A204.1 (cell line): ENCODE measurements around the gene CD300LF.

ENCODE experiments used
- FAIRE-seq: peaks from 2 replicates; lab custom pipeline; 2012; peaks lifted over from hg19 to GRCh38; lab: Jason Lieb, UNC

Gene CD300LF

DNA sequence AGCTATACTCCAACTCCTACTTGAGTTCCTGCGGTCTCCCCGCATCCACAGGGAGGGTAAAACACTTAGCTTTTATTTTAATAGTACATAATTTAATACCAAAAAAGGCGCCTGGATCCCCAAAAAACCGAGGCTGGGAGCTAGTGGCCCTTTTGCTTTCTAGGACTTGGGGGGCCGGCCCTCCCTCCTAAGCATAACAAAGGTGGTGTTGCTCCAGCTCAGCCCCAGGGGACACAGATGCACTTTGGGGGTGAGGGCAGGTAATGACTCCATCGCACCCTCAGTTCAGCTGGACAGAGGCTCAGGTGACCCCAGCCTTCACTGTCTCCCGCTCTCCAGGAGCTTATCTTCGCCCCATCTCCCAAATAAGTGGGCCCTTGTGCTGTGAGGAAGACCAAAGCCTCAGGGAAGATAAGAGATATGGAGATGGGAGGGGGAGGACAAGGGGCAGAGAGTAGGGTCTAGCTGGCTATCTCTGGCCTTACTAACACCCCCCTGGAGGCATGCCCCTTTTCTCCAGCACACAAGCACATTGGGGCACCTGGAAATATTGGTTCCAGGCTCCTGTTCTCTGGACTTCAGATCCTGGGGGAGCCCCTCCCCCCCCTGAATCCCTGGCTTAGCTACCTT lies 32.9 kb upstream of the CD300LF start:
- FAIRE-seq: no peak

DNA sequence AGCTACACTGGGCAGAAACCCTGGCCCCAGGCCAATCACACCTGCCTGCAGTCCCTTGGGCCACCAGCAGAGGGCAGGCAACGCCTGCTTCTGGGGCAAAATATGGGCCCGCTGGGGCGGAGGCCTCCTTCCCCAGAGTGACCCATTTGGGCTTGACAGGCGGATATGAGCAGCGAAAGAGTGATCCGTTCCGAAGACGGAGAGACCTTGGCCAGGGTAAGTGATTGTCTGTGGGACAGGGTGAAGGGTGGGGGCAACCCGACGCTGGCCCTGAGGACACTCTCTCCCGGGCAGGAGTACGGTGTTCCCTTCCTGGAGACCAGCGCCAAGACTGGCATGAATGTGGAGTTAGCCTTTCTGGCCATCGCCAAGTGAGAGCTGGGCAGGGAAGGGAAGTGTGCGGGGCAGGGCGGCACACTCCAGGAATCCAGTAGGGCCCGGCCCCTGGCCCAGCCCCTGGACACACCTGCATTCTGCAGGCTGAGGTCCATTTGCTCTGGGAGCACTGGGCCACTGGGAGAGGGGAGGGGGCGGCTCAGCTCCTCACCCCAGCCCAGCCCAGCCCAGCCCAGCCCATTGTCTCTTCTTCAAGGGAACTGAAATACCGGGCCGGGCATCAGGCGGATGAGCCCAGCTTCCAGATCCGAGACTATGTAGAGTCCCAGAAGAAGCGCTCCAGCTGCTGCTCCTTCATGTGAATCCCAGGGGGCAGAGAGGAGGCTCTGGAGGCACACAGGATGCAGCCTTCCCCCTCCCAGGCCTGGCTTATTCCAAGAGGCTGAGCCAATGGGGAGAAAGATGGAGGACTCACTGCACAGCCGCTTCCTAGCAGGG lies 32.2 kb upstream of the CD300LF start:
- FAIRE-seq: no peak

DNA sequence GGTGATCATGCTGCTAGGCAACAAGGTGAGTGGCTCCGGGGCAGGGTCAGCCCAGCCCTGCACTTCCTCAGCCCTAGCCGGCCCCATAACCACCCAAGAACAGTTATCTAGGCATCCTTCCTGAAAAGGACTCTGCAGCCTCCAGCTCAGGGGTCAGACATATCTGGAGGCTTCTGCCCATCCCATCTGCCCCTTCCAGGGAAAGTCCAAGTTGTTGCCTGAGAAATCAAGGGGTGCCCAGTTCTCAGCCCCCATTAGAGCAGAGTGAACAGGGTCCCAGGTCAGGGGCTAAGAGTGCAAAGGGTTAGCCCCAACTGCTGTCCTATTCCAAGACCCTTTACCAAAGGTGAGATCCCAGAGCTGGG lies 31.6 kb upstream of the CD300LF start:
- FAIRE-seq: no peak

DNA sequence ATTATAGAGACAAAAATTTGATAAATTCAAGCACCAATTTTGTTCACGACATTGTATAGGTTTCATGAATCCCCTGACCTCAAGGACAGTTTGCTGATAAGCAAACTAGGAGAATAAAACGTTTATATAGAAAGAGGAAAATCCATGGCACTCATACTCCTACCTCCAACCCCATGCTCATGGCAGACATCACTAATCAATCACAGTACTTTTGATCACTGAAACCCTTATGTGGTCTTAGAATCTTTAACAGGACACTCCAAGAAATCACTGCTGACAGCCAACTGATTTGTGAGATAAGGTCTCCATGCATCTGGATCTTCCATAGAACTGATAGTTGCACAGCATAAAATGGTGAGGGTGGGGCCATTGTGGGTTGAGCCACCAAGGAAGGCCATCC lies 31.0 kb upstream of the CD300LF start:
- no peak for FAIRE-seq

DNA sequence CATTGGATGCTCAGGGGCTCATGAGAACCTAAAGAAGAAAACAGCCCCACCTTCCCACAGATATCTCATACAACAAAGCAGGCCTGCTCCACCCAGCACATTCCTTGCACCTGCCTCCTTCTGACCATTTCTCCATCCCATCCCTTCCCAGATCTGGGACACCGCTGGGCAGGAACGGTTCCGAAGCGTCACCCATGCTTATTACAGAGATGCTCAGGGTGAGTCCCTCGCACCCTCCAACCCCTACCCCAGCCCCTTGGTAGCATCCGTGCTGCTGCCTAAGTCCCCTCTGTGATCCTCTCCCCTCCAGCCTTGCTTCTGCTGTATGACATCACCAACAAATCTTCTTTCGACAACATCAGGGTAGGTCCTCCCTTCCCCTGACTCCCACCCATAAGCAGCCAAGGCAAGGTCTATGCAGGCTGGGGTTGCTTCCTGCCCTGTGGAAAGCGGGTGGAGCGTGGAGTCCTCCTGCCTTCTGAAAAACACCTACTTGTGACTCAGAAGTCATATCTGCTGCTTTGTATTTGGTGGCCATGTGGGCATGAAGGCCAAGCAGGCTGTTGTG lies 30.3 kb upstream of the CD300LF start:
- FAIRE-seq: no peak

DNA sequence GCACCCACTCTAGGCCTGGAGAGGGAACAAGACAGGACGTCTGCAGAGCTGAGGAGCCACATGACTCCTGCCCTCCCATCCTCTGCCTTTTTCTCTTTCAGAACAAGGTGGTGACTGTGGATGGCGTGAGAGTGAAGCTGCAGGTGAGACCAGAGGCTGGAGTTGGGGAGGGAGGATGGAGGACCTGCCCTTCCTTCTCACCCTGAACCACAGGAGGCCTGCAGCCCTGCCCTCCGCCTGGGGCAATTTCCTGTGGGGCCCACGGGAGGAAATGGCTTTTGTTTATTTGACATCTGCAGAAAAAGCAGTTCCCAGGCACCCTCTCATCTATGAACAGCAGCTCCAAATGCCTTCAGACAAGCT lies 29.4 kb upstream of the CD300LF start:
- FAIRE-seq: no peak

DNA sequence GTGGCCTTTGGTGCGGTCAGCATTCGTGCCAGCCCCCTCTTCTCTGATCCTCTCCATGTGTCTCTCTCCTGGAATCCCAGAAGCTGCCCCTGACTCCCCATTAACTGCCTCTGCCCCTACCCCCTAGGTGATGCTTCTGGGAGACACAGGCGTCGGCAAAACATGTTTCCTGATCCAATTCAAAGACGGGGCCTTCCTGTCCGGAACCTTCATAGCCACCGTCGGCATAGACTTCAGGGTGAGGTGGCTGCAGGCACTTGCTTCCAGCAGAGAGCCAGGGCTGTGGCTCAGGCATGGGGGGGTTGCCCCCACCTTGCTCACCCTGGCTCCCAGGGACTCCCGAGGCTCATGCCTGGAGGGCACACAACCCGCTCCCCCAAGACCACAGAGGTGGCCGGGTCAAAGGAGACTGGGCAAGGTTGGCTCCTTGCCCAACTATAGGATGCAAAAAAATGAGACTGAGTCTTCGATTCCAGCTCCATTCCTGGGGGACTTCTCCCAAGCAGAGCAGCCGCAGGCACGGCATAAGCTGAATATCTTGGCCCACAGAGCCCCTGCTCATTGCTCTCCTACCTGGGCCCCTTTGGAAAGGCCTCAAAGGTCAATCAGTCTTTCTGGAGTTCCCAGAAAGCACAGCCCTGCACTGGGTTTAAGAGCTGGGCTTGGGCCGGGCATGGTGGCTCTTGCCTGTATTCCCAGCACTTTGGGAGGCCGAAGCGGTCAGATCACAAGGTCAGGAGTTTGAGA lies 28.1 kb upstream of the CD300LF start:
- no peak for FAIRE-seq

DNA sequence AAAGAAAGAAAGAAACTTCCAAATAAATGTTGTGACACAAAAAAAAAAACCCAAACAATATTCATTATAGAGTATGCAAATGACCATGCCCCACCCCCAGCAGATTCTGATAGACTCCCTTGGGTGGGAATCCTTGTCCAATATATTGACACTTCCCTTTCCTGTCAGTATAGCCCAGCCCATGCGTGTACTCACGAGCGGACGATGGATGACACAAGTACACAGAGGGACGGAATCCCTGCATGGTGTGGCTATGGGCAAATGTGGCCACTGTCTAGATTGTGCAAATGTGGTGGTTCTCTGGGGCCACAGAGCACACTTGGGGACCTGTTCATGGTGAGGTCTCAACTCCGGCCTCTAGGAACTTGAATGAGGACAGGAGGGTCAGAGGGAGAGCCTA lies 27.4 kb upstream of the CD300LF start:
- no peak for FAIRE-seq

DNA sequence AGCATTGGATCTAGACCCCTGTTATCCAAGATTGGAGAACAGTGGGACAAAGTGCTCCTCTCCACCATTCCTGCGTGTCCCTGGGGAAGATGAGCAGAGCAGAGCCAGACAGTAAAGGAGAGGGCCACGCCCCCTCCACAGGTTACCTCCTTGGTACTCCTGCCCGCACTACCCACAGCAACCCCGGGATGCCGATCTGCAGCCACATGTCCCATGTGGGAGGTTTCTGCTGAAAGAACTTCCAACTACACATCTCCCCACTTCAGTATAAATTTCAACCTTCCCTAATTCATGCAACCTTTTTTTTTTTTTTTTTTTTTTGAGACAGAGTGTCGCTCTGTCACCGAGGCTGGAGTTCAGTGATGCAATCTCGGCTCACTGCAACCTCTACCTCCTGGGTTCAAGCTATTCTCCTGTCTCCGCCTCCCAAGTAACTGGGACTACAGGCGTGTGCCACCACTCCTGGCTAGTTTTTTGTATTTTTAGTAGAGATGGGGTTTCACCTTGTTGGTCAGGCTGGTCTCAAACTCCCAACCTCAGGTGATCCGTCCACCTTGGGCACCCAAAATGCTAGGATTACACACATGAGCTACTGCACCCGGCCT lies 26.6 kb upstream of the CD300LF start:
- FAIRE-seq: no peak

DNA sequence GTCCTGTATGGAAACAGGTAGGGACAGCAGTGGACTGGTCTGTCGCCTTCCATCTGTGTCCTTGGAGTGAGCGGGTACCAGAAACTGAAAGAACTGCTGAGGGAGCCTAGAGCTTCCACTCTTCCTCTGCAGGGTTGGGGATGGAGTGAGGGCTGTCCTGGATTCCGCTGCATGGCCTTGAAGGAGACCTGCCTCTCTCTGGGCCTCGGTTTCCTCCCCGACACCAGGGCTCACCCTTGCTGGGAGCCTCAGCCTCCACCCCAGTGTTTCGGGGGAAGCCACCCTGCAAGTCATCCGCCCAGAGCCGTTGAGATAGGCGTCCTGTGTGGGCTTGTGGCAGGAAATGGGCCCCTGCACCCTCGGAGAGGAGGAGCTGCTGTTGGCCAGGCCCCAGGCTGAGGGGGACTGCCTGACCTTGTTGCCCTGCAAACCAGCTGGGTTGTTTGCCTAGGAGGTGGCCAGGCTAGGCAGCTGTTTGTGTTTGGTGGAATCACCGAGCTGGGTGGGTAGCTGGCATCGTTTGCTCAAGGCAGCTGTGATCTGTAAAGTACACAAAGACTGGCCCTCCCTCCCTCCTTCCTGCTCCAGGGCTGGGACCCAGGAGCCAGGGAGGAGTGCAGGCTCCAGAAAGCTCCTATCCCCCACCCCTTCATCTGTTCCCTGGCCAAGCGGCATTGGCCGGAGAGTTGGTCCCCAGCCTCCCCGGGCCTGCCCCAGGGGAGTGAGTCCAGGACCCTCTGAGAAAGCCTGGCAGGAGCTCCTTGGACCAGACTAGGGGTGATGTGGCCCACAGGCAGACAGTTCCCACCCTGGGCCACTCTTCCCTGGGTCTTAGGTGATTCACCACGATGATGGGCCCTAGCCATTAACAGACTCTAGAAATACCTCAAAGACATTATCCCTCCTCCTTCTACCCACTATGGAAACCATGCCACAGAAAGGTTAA lies 25.6 kb upstream of the CD300LF start:
- FAIRE-seq: no peak

DNA sequence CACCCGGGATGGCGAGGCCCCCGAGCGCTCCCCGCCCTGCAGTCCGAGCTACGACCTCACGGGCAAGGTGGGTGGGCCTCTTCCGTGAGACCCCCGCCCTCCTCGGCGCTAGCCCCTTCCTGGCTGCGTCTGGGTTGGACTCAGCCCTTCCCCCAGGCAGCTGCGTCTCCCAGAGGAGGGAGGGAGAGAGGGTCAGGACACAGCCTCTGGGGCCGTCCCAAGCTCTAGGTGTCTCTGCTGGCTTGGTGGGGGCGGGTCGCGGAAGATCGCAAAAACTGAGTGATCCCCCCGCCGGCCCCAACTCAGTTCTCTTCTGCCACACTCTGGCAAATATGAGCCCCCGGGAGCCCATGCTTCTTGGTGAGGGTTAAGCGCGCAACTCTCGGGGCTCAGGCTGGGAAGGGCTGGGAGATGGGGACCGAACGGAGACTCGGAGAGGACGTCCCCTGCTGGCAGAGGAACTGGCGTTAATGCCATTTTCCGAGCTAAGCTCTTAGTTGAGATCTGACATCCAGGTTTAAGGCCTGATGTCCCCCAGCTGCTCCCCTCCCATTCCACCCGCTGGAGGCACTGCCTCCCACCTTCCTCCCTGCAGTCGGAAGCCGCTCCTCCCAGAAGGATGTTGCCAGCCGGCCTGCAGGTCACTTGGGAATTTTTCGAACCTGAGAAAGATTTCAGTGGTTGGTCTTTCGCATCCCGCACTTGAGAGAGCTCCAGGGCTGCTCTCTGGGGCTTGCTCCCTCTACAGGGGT lies 24.8 kb upstream of the CD300LF start:
- no peak for FAIRE-seq

DNA sequence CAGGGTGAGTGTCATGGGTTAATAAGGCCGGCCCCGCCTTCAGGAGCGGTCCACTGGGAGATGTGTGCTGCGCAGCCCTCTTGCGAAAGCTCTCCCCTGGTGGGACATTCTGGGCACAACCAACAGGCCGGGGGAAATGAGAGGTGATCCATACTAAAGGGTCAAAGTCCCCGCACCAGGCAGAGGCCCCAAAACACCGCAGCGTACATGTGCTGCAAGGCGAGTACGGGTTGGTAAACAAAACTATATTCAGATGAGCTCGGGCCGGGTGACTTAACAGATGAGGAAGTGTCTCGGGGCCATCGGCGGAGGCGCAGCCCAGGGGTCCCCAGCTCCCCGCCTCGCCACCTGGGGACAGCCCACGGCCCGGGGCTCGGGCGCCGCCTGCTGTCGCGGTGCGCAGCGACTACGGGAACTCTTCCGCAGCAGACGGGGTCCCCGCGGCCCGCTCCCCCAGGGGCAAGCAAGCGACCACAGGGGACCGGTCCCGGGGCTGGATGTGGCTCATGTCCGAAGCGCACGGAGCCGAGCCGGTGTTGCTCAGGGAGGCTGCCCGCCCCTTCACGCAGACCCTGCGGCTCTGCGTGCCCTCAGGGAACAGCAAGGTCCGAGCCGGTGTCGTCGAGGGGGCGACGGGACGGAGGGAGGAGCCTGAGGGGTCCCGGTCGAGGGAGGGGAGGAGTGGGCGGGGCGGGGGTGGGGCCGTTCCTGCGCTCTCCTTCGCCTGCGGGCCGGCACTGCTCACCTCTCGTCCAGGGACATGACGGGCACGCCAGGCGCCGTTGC lies 24.0 kb upstream of the CD300LF start, which contains the start of gene RAB37:
TSS of gene RAB37 (plus strand) at position 744 of the 786 bp plus-strand sequence. CDS start at position 761, 17 bp downstream.
- no peak for FAIRE-seq

DNA sequence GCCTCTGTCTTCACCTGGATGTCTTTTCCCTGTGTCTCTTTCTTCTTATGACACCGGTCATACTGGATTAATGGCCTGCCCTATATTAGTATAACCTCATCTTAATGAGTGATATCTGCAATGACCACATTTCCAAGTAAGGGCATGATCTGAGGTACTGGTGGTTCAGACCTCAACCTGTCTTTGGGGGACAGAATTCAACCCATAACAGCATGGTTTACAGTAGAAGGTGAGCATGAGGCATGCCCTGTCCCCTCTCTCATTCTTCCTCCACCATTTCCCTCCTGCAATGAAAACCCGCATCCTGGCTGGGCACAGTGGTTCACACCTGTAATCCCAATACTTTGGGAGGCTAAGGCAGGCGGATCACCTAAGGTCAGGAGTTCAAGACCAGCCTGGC lies 21.5 kb upstream of the CD300LF start:
- no peak for FAIRE-seq

DNA sequence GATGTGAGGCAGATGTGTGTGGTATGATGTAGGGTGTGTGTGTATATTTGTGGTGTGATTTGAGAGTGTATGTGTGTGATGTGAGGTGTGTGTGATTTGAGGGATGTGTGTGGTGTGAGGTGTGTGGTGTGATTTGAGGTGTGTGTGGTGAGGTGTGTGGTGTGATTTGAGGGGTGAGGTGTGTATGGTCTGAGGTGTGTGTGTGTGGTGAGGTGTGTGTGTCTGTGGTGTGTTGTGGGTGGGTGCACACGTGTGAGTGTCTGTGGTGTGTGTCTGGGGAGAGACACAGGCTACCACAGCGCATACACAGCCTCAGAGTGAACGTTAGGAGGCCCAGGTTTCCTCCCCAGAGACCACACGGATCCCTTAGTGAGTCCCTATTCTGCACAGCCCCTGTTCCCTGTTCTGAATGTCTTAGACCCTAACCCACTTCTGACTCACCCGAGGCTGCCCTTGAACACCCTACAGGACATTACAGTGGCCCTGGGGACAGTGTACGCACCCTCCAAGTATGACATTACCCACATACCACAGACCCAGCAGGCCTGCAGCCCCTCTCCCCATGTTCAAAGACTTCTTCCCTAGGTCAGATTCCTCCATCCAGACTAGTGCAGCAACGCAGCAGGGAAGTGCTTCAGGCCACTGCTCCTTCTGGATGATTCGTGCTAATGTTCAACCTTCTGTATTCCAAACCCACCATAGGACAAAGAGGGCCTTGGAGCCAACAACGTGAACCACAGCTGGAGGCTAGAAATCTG lies 20.8 kb upstream of the CD300LF start:
- FAIRE-seq: no peak

DNA sequence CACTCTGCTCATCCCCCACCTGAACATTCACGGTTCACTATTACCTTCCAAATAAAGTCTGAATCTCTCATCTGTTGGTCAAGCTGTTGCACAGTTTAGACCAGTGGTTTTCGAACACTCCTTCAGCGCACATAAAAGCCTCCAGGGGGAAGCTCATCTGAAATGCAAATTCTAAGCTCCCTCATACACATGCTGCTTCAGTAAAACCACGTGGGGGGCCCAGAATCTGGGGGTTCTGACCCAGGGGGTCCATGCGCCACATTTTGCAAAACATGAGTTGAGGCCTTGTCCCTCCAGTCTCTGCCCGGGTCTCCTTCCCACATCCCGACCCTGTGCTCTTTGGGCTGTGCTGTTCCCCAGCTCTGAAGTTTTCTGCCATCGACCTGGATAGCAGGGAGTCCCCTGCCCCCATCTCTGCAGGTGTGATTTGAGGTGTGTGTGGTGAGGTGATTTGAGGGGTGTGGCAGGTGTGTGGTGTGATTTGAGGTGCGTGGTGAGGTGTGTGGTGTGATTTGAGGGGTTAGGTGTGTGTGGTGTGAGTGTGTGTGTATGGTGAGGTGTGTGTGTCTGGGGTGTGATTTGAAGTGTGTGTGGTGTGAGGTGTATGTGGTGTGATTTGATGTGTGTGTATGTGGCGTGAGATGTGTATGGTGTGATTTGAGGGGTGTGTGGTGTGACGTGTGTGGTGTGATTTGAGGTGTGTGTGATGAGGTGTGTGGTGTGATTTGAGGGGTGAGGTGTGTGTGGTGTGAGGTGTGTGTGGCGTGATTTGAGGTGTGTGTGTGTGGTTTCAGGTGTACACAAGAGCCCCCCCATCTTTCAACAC lies 19.5 kb upstream of the CD300LF start:
- FAIRE-seq: no peak

DNA sequence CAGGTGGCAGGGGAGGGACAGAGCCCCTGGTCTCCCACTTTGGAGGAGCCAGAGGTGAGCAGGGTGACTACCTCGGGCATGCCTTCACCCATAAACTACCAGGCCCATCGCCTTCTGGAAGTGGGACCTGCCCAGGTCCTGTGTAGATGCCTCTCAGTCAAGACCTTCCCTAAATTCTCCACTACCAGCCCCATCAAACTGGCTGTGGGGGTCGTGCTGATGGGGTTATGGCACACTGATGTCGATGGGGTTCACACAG lies 18.6 kb upstream of the CD300LF start:
- no peak for FAIRE-seq

DNA sequence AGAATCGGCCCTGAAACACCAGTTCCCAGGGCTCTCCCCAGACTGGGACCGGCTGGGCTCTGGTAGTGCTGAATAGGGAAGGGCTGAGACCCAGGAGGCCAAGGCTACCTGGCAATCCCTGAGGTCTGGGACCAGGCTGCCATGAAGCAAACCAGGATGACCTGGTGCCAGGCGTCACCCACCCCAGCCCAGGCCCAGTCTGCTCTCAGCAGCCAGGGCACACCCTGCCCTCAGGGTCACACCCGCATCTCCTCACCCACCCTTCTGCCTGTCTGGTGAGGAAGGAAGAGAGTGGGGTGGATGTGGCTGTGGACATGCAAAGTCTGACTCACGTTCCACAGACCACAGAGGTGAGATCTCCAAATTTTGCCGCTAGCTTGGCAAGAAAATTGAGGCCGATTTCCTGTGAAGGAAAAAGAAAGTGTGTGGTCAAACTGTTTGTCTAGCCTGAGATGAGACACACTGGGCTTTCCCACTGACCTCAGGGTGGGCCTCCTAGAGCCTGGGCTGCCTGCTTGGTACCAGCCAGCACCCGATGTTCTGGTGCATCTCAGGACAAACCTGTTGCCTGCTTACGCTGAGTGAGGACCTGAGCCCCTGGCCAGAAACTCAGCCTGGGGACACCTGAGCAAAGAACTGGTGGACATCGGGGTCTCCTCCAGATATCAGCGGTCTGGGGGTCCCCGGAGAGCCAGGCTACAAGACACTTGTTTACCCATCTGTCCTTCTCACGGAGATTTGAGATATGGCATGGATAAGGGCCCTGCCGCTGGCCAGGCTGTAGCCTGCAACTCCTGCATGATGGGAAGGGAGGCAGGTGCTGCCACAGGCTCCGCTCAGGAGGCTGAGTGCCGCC lies 18.0 kb upstream of the CD300LF start:
- no peak for FAIRE-seq

DNA sequence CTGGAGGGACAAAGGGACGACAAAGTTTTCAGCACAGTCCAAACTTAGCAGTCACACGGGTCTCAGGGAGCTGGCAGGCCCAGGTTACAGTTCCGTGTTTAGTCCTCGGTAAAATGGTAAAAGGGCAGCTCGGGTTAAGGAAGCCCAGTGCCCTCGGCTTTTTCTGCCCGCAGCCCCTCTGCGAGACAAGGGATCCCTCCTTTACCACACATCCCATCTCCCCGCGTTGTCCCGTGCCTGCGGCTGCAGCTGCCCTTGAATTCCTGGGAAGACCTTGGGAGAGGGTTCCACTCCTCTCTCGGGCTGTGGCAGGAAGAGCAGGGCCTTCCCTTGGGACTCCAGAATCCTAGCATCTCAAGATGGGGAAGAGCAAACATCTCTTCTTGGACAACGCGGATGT lies 17.1 kb upstream of the CD300LF start:
- no peak for FAIRE-seq
